GM19351 (cell line): Measurements from ENCODE around the gene KLHL29.

Source experiments
- ATAC-seq: cut with Tn5 transposase; IDR thresholded peaks from one replicate; pipeline ENCODE4 v1.9.1; 2021; ENCODE audit warnings: mild to moderate bottlenecking, moderate library complexity; ENCODE audit not compliant: unreplicated experiment

Gene KLHL29

DNA sequence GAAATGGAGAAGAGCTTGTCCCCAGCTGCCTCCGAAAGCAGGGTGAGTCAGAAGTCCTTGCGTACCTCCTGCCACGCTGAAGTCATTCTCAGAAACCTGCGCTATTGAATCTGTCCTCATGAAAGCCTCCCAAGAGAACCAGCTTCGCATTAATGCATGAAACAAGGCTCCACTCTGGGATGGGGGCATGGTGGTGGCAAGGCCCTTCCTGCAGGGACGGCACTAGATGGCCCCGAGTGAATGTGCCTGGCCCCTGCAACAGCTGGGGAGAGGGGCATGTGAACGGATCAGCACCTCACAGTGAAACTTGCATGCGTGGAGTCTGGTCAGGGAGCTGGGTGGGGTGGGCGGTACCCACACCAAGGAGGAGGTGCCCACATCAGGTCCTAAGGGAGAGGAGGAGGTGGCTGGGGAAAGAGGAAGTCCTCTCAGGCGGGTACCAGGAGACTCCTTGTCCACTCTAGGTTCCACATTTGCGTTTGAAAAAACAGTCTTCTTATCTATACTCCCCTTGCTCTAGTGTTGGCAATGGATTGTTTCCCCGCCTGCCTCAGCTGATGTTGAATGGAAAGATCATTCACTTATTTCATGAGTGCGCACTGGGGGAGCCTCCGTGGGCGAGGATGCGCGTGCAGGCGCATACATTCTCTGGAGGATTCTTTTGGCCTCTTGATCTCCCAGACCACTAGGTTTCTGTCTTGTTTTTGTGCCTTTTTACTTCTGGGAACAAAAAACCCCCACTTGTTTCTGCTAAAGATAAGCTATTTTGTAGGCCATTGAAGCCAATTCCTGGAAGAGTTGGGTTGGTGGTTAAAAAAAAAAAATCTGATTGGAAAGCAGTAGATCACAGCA, 104.7 kb downstream of the KLHL29 start:
- peak; percentile 72 for ATAC-seq

DNA sequence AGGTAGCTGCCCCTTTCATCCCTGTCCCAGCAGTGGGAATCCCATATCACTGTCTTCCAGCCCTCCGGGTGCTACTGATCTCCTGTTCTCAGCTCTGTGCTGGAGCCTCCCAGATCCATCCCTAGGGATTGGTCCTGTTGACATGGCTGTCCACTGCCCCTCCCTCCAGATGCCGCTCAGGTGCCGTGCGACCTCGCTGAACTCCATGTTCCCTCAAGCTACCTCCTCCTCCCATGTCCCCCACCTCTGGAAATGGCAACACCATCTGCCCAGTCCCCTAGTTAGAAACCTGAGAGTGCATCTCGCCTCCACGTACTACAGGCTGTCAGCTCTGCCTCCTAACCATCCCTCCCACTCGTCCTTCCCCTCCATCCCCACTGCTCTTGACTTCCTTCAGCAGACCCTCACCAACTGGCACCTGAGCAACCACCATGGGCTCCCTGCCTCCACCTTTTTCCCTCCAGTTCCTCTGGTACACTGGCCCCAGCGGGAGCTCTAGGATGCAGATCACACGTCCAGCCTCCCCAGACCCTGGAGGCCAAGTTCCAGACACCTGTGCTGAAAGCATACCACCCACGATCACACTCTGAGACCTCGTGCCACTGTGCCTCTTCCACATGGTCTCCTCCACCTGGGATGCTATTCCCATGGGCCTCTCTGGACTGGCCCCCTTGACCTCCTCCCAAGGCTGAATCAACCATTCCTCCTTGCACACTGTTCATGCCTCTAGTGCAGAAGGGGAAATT, 106.8 kb downstream of the KLHL29 start:
- no peak for ATAC-seq

GRCh38 chr2:23492337-23492675, 107.3 kb downstream of the KLHL29 start:
- ATAC-seq: no peak

- ATAC-seq: no peak
Measured at GRCh38 chr2:23492921-23493320, 107.9 kb downstream of the KLHL29 start.

DNA sequence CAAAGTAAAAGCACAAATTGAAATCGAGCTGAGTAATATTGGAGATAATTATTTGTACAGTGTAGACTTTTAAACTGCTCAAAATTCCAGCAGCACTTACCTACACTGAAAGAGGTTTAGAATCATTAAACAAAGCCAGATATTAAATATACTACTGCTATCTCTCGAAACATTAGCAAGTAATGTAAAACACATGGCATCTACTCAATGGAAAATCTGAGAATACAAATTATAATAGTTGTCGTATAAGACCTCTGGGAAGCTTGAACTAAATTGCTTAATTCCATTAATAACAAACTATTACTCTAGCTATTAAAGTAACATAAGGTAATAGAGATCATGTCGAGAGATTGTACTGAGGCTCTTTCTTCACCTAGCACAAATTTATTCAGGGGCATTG, 108.9 kb downstream of the KLHL29 start:
- ATAC-seq: no peak

GRCh38 chr2:23494286-23494685, 109.3 kb downstream of the KLHL29 start:
- ATAC-seq: no peak

DNA sequence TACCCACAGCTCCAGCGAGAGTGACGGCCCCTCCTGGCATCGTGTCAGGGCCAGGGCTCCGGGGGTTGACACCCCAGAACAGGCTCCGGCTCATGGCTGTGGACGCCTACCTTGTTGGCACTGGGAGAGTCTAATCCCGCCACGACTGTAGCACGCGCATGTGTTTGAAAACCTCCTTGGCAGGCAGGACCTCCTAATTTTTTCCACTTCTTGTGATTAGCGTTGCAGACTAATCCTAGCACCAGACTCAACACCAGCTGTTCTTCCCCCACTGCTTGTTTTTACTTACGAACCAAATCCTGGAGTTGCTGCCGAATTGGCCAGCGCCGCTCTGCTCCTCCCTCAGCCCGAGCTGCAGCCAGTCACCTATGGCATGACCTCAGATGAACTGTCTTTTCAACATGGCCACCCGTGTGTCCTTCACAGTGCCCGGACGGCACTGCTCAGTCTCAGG, 110.7 kb downstream of the KLHL29 start:
- no peak for ATAC-seq

- no peak for ATAC-seq
Measured at GRCh38 chr2:23496456-23496855, 111.5 kb downstream of the KLHL29 start.

- no peak for ATAC-seq
Measured at GRCh38 chr2:23497063-23497462, 112.1 kb downstream of the KLHL29 start.

DNA sequence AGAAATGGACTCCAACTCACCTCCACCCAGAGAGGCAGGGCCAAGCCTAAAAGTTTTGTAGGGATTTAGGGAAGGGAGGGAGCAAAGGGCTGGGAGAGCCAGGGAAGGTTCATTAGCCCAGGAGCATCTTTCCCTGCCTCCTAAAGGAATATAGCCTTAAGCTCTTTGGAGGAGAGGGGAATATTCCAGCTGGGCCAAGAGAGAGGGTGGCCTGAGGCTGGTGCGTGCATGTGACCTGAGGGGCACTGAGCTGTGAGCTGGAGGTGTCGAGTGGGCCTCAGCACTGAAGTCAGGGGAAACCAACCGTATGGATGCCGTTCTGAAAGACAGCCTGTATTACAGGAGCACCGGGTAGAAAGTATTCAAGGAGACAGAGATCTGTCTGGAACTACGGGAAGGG, 112.6 kb downstream of the KLHL29 start:
- no peak for ATAC-seq

- no peak for ATAC-seq
Measured at GRCh38 chr2:23498943-23499342, 114.0 kb downstream of the KLHL29 start.

DNA sequence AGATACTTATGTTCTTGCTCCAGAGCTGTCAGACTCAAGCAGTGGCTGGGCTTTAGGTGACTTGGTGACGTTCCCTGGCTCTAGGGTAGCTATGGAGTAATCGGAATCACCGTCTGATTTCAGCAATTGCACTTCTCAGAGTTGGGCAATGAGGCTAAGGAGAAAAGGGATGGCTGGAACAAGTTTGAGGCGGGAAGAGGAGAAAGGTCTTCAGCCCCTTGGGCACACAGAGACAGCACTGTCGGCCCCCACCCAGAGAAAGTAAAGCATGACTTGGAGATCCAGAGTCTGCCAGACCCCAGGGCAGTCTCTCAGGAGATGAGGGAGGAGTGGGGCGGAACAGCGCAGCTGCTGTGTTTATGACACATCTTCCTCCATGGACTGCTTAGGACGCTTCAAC, 114.5 kb downstream of the KLHL29 start:
- no peak for ATAC-seq

DNA sequence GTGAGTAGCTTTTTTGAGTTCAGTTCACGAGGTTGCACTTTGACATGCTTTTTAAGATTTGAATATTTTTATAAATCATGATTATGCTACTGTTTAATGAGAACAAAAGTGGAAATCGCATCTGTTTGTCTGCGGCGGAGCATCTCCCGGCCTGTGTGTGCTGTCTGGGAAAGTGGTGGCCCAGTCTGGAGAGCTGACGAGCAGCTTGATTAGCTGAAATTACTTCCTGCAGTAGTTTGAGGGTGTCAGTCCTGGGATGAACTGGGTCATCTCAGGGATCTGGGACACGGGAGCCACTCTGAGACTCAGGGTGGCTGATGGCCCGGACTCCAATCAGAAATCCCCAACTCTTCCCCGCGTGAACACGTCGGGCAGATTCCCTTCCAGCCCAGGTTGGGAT, 115.9 kb downstream of the KLHL29 start:
- ATAC-seq: no peak

DNA sequence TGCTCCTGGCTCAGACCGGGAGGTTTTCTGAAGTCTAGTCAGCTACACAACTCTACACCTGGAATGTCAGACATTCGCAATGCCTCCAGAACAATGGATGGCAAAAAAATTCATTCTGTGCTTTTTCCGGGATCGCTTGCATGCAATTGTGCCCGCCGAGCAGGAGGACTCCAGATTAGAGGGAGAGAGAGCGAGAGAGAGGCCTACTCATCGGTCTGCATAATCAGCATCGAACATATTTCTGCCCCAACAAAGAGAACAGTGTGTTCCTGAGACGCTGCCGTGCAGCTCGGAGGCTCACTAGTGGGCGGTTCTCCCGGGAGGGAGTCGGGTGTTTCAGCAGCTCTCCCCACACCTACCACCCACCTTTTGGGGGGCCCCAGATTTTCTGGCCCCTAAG, 117.1 kb downstream of the KLHL29 start:
- no peak for ATAC-seq

GRCh38 chr2:23503097-23503496, 118.1 kb downstream of the KLHL29 start:
- ATAC-seq: no peak

DNA sequence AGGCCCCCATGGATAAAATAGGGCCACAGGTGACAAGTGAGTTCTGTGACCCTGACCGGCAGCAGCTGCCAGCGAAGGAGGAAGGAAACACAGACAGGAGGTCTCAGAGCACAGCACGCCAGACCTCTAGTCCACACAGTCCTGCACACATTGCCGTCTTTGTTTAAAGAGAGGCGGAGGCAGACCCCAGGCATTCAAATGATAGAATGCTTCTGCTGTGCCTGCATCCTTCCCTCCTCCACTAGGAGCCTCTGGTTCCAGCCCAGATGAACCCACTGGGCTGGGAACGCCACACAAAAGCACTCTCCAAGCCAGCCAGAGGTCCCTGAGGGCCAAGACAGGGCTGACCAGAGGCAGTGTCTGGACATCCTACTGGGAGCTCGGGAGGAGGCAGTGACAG, 118.7 kb downstream of the KLHL29 start:
- ATAC-seq: no peak

GRCh38 chr2:23504591-23504990, 119.6 kb downstream of the KLHL29 start:
- no peak for ATAC-seq

DNA sequence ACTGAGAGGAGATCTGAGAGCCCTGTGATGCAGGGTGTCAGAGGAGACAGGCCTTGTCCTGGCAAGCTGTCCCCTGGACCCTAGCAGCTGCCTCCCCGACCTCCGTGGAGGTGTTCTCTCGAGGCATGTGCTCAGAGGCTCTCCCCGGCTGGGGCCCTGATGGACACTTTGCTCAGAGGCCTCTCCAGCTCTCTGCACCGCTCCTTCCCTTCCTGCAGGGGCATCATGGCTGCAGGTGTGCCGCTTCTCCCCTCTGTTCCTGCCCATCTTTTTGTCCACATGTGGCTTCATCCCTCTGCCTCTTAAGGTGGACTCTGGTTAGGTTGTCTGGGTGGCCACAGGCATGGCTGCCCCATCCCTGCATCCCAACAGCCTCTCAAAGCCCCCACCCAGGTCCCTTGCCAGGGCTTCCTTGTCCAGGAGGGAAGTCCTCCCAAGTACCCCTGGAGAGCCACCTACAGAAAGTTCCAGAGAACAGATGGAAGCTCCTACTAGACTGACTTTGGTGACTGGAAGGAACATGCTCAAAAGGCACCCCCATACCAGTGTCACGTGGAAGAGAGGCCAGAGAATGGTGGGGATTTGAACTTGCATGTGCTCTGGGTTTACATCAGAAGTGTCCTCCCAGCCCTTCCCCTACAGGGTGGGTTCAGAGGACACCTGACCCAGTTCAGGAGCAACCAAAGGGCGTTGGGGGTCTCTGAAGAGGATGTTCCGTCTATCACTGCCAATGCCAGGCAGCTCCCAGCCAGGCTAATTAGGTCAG, 120.4 kb downstream of the KLHL29 start:
- no peak for ATAC-seq

DNA sequence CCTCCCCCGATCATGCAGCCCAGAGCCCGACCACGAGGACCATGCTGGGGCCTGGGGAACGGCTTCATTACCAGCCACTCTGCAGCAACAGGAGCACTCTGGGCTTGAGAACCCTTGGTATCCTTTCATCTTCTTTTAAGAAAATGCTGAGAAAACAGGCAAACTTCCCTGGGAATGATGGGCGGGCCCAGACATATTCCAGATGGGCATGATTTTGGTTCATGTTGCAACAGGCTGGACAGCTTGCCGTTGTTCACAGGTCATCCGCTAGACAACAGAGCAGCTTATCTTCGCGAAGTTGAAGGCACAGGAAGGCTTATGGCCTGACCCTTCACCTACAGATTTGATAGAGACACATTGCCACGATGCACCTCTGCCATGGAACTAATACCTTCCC, 121.0 kb downstream of the KLHL29 start:
- no peak for ATAC-seq

DNA sequence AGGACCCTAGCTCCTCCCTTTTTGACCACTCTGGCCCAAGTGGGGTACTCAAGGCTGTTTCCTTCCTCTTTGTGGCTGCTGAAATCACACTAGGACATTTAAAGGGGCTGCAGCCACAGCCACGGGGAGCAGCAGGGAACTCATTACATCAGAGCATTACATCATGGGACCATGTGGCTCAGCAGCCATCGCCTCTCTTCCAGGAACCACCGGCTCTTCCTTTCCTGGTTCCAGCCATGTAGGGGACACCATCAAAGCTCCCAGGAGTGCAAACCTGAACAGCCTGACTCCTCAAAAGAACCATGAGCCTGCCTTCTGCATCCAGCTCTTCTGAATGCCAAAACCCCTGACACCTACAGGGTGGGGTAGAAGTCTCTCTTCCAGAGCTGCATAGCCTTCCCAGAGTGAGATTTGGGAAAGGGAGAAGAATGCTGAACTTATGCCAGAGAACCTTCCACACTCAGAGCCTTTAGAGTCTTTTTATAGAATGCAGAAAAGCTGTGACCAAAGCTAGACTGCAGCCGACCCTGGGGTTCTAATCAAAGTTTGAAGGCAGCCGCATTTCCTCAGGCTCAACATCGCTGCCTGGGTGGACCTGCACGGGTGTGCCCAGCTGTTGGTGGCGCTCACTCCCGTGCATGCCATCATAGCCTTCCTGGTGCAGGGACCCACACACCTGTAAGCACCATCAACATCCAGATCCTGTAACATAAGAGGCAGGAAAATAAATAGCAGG, 121.7 kb downstream of the KLHL29 start:
- ATAC-seq: no peak
